Heart left ventricle (tissue), 16 donors: ENCODE data around the gene ALMS1. TPM values are rescaled to one million over a fixed set of nuclear protein-coding genes. Genes with fewer than 3 reads are reported as not detected.
"Not testable (repeated sequence)": the region's sequence is repeated elsewhere in the genome, so short reads cannot be mapped to it uniquely, and the experiment has no call there.

Source experiments
- ATAC-seq, 4 donors: fragments of 200-7000 bp; cut with Tn5 transposase; one replicate each; pipeline ENCODE4 v1.9.1; 2020 to 2022; ENCODE audit warnings: moderate library complexity in 4 of 4, mild to moderate bottlenecking in 3 of 4, moderate number of reproducible peaks in 1 of 4
- DNase-seq, 5 donors: peaks; one replicate each; pipeline ENCODE4 v3.0.0-alpha.2; 2020
- H3K27ac ChIP-seq, 12 donors: fragments of 200-600 bp; sonication (generic) in 4 of 12; one replicate each; pipeline versions ENCODE4 v1.5.0 to v1.8.0; 2016 to 2022; ENCODE audit warnings: mild to moderate bottlenecking in 2 of 12
- H3K27me3 ChIP-seq, 9 donors: fragments of 200-600 bp; sonication (generic) in 2 of 9; one replicate each; pipeline versions ENCODE4 v1.5.1 to v1.8.0; 2016 to 2022; ENCODE audit warnings: mild to moderate bottlenecking in 3 of 9
- H3K36me3 ChIP-seq, 9 donors: fragments of 200-600 bp; sonication (generic) in 2 of 9; one replicate each; pipeline versions ENCODE4 v1.5.0 to v1.8.0; 2018 to 2022; ENCODE audit warnings: mild to moderate bottlenecking in 2 of 9
- H3K4me1 ChIP-seq, 12 donors: fragments of 200-600 bp; sonication (generic) in 4 of 12; one replicate each; pipeline versions ENCODE4 v1.5.0 to v1.8.0; 2016 to 2022; ENCODE audit warnings: mild to moderate bottlenecking in 3 of 12
- H3K4me3 ChIP-seq, 12 donors: fragments of 200-600 bp; sonication (generic) in 4 of 12; one replicate each; pipeline versions ENCODE4 v1.5.0 to v1.8.0; 2017 to 2022; ENCODE audit warnings: mild to moderate bottlenecking in 9 of 12, moderate library complexity in 4 of 12
- H3K9me3 ChIP-seq, 12 donors: fragments of 200-600 bp; sonication (generic) in 4 of 12; one replicate each; pipeline versions ENCODE4 v1.5.0 to v1.8.0; 2016 to 2022; ENCODE audit warnings: mild to moderate bottlenecking in 1 of 12
- CTCF ChIP-seq, 12 donors: fragments of 200-600 bp; sonication (generic) in 4 of 12; IDR thresholded peaks; one replicate each; pipeline versions ENCODE4 v1.5.0 to v1.8.0; 2018 to 2022; ENCODE audit warnings: antibody characterized with exemption in 12 of 12, mild to moderate bottlenecking in 5 of 12
- POLR2A ChIP-seq, 2 donors: fragments of 450-650 bp; IDR thresholded peaks; one replicate each; pipeline ENCODE4 v1.6.1; 2017; ENCODE audit warnings: antibody characterized with exemption in 2 of 2, mild to moderate bottlenecking in 2 of 2, moderate library complexity in 2 of 2
- WGBS, 4 donors: extraction: QIAGEN DNeasy Blood & Tissue Kit in 2 of 4; methylation state at CpG; one replicate each; pipeline versions ENCODE4 v1.1.5 to v1.1.7; 2013 to 2018; 5-methylcytosine and 5-hydroxymethylcytosine counted together
- intact Hi-C, 10 donors: fragments of 100-400 bp; cut with DNase I; formaldehyde crosslinking; loops; one replicate each; pipeline versions ENCODE4 v1.11.1 to v1.14.2; 2022
- polyA plus RNA-seq, 2 donors: library from polyadenylated mRNA; stranded (reverse); fragments of 200-250 nt; gene quantifications; one replicate each; pipeline ENCODE4 v1.2.3, GENCODE V29; 2013
- total RNA-seq, 9 donors: library from RNA; depleted of rRNA in 2 of 9; stranded (reverse); fragments of >200 nt in 2 of 9; fragmentation: NEBNext Ultra II Directional in 3 of 9; extraction: Animal tissue kit (Norgen Biotek cat#: 25700) in 3 of 9; gene quantifications; one replicate each; pipeline versions ENCODE4 v1.1.0 to v1.2.4, GENCODE V29; 2016 to 2023
- donor health status: ischemic (EF 13 %, LVEDD 7.1; RV severe dilation, severe dysfunction).
- donor health status: healthy with polysubstance abuse.
- donor health status: DM: no; HTN: yes; CAD: no.
- donor health status: DM: no; HTN: no; CAD: no.
- donor health status: ischemic (EF 25% LVEDD 6.9; RV normal size, moderate dysfunction).
- donor health status: ischemic (EF 25% LVEDD 5.7; RV mildly dilated, moderate dysfunction).
- donor health status: healthy.
- donor health status: DM: yes; HTN: yes; CAD: no.
- donor health status: ischemic (EF 35%, LVEDD 5.7; RV mildly dilated, moderate dysfunction).
- donor health status: nonischemic (EF 11% LVEDD 7.7; RV severe dilation, severe dysfunction).
- donor health status: DM: yes; HTN: yes; CAD: no.
- donor health status: PGD.
- donor health status: ischemic (EF 29% LVEDD 5.4; RV normal size, mild dysfunction).
- donor health status: nonischemic (EF 23%, LVEDD 6.1; RV moderate dilation, normal function).

The ALMS1 gene
- total and polyA plus RNA-seq, 11 donors: 2.5 to 21.4 (median 9.4) TPM

GRCh38 chr2:73630662-73631266 lies 245.1 kb downstream of the ALMS1 start:
- intact Hi-C loops: not testable (repeated sequence)
- 54 to 68% (median 64%) methylated on average over 1 to 2 of the region's 2 CpGs for WGBS, 4 donors
- TF ChIP-seq CTCF (IDR thresholded peaks at IDR 0.05): peak; percentile 35 to 65 (median 52)

GRCh38 chr2:73636977-73637376 lies 251.3 kb downstream of the ALMS1 start:
- H3K27ac ChIP-seq, ATAC-seq, H3K27me3 ChIP-seq, H3K4me1 ChIP-seq, intact Hi-C loops, H3K9me3 ChIP-seq, DNase-seq, H3K4me3 ChIP-seq, H3K36me3 ChIP-seq: not testable (repeated sequence)

More at GRCh38 chr2:73630662-73631266, 245.1 kb downstream of the ALMS1 start:
- H3K27ac ChIP-seq, H3K36me3 ChIP-seq, H3K27me3 ChIP-seq, H3K4me3 ChIP-seq, H3K4me1 ChIP-seq, DNase-seq: not testable (repeated sequence)
- peak in 3 of 4 donors; percentile 67 to 80 (median 69) for ATAC-seq
- peaks cover 0 to 12% (median 0%) of the 10 kb centered on the region in 12 donors for H3K9me3 ChIP-seq

- no peak for DNase-seq
- Histone ChIP-seq H3K4me1 (no peaks in the 10 kb centered on the region), H3K36me3 (no peaks in the 10 kb centered on the region), H3K9me3 (no peaks in the 10 kb centered on the region), H3K27me3 (no peaks in the 10 kb centered on the region), H3K27ac (no peak overlapping the region), H3K4me3 (no peak overlapping the region)
- no peak for ATAC-seq
- WGBS, 4 donors: 98 to 100% (median 100%) methylated on average over 1 of the region's 1 CpG
- TF ChIP-seq CTCF (IDR thresholded peaks at IDR 0.05): no peak
- TF ChIP-seq POLR2A (IDR thresholded peaks at IDR 0.05): no peak
- intact Hi-C loops: no loop called here
These were observed 252.8 kb downstream of the ALMS1 start for GRCh38 chr2:73638429-73638828.

- Histone ChIP-seq H3K36me3 (no peaks in the 10 kb centered on the region), H3K4me3 (no peak overlapping the region), H3K9me3 (no peaks in the 10 kb centered on the region), H3K27me3 (no peaks in the 10 kb centered on the region), H3K27ac (no peak overlapping the region), H3K4me1 (no peaks in the 10 kb centered on the region)
- ATAC-seq (no peak), DNase-seq (no peak)
- WGBS, 4 donors: 33 to 63% (median 49%) methylated on average over 1 of the region's 1 CpG
- intact Hi-C loops: no loop called here
- TF ChIP-seq POLR2A (IDR thresholded peaks at IDR 0.05) (no peak), CTCF (IDR thresholded peaks at IDR 0.05) (no peak)
These were observed 254.9 kb downstream of the ALMS1 start for GRCh38 chr2:73640511-73640911.
